Femur (tissue), 1 donor: ENCODE data around the gene NBEA.

Source experiments
- DNase-seq: peaks from one replicate; pipeline ENCODE4 v3.0.0-alpha.2; 2017

Gene NBEA

GRCh38 chr13:35478271-35479037 lies 536.4 kb downstream of the NBEA start:
- no peak for DNase-seq

- no peak for DNase-seq
Measured at GRCh38 chr13:35479038-35479492, 537.0 kb downstream of the NBEA start.

DNA sequence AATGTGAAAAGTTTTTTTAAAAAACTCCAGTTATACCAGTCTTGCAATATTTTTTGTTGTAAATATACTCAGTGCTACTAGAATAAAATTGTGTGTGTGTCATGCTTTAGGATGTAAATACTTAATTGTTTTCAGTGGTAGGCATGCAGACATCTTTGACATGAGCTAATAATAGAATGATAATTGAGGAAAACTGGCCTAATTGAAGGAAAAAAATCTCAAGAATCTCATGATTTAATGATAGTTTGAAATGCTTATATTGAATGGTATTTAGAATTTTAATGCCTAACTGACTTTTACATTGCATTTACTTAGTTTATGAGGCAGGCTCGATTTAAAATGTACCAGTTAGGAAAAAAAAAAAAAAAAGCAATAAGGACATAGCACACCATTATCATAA lies 537.6 kb downstream of the NBEA start:
- no peak for DNase-seq

- no peak for DNase-seq
Measured at GRCh38 chr13:35480346-35480745, 538.3 kb downstream of the NBEA start.

GRCh38 chr13:35481777-35482176 lies 539.7 kb downstream of the NBEA start:
- DNase-seq: no peak

GRCh38 chr13:35482527-35482926 lies 540.5 kb downstream of the NBEA start:
- no peak for DNase-seq

- DNase-seq: no peak
Measured at GRCh38 chr13:35483761-35484160, 541.7 kb downstream of the NBEA start.

DNA sequence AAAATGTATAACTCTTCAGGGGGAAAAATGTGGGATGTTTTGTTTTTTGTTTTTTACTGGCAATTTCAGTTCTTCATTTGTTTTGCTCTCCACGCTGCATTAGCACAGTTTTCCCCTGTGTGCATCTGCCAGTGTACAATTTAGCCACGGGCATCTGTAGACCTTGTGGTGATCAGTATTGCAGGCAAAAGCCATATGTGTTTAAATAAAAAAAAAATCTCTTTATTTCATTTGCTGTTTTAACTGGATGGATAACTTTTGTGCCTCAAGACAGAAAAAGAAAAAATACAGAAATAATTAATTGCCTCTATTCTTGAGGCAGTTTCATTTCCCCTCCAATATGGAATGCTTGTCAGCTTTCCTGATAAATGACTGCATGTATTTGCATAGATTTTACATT lies 542.3 kb downstream of the NBEA start:
- no peak for DNase-seq

- DNase-seq: no peak
Measured at GRCh38 chr13:35485424-35485823, 543.4 kb downstream of the NBEA start.

- DNase-seq: no peak
Measured at GRCh38 chr13:35489050-35489449, 547.0 kb downstream of the NBEA start.

GRCh38 chr13:35496006-35496405 lies 553.9 kb downstream of the NBEA start:
- DNase-seq: no peak

DNA sequence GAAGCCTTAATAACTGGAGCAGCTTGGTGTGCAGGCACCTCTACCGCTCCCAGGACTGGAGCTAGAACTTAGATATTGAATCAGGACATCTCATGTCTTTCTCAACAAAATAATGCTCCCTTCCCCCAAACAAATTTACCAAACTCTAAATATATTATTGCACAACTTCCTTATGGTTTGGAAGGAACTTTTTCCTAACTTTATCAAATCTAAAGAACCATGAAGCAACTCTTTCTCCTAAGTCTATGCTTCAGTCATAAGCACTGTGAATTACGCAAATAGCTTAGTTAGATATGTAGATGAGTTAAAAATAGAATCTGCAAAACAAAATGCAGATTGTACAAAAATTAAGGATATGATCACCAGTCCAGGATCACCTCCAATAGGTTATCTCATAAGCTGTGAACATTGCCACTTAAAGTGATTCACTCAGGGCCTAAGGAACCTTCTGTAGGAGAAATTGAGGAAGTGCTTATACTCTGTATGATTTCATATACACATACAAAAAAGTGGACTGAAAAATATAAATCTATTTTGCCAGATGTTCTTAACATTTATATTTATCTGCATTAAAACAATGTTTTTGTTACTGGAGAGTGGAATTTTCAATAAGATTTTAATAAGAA lies 554.8 kb downstream of the NBEA start:
- no peak for DNase-seq

GRCh38 chr13:35498231-35498630 lies 556.2 kb downstream of the NBEA start:
- no peak for DNase-seq

GRCh38 chr13:35499196-35499662 lies 557.2 kb downstream of the NBEA start:
- DNase-seq: no peak

GRCh38 chr13:35499676-35500075 lies 557.6 kb downstream of the NBEA start:
- no peak for DNase-seq

DNA sequence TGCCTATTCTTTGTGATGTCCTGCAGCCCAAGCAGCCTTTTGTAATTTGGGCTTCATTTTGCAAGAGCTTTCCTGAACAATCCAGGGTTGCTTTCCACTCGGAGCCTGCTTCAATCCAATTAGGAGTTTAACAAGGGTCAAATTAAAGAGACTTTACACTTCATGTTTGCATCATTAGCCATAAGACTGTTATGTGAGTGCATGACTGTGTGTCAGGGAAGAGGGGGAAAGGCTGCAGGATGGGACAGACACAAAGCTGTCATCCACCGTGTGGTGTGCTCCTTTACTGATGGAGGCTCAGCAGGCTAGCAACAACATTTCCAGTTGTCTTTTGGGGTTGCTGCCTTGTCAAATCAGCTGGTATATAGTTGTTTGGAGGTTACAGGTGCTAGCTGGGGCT lies 558.1 kb downstream of the NBEA start:
- DNase-seq: no peak

DNA sequence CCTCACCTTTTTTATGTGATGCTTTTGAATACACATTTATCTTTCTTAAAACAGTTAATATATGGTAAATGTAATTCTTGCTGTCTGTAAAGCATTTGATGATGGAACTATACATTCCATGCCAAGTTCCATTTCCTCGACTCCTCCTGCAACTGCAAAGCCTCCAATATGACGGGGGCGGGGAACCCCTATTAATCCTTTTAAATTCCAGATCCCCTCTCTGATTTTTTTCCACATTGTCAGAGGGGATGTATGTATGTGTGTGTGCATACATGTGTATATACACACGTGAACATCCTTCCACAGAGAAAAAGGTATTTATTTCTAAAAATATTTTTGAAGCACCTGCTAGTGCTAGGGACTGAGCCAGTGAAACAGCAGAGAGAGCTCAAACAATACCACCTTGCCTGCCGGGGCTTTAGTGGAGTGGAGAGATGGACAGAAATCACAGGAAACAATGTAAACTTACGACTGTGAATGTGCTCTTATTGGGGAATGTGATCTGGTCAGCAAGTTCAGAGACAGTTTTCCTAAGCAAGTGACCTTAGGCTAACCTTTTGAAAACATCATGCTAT lies 559.7 kb downstream of the NBEA start:
- DNase-seq: no peak

DNA sequence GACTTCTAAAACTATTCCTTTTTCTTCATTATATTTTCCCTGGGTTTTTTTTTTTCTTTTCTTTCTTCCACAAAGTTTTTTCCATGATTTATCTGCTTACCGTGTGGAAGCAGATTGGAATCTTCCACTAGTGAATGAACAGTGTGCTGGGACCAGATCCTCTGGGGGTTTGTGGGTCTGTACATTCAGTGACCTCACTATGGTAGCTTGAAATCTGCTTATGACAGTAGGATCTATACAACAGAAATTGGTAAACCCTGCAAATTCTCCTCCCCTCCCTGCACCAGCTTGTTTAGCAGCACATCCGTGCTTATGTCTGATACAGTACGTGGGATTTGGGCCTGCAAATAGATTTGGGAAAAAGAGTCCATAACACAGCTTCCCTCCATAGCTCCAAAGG lies 560.4 kb downstream of the NBEA start:
- DNase-seq: no peak

DNA sequence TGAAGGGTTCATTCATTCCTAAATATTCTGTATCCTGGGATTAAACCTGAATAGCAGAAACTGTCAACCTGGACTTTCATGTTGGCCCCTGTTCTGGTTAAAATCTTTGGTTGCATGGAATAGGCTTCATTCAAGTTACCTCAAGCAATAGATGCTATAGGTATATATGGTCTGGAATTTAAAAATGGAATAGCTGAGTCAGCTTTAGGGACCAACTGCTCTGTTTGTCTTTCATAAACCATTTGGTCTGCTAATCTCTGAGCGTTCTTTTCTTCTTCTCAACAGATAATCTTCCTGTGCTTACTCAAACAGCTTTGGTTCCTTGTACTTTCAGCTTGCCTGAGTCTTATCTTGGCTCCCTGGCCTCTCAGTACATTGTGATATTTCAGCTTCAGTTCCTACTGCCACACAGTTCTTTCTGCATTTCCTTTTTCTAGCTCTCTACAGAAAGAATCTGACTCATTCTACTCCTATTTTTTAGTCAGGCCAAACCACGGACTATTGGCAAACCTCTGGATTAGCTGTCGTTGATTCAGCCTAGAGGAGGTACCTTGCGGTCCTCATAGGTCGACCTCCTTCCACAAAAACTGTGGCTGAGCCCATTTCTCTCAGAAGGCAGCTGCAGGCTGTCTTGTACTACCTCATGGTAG lies 570.3 kb downstream of the NBEA start:
- no peak for DNase-seq

DNA sequence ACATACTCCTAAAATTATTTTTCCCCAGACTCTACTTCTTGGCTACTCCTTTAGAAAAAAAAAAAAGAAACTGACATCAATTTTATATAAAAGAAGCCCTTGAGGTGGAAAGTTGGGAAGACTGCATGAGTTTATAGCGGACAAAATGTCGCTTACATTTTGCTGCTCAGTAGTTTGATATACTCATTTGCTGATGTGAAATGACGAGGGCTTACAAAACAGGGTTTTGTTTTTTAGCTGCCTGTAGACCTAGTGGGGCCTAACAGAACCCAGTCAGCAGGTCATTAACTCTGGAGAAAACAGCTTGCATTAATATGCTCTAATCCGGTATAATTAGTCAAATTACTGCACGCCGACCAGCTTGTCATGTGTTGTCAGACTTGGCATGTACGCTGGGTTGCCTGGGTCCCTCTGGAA lies 572.0 kb downstream of the NBEA start:
- no peak for DNase-seq

GRCh38 chr13:35514801-35515502 lies 572.9 kb downstream of the NBEA start:
- no peak for DNase-seq

DNA sequence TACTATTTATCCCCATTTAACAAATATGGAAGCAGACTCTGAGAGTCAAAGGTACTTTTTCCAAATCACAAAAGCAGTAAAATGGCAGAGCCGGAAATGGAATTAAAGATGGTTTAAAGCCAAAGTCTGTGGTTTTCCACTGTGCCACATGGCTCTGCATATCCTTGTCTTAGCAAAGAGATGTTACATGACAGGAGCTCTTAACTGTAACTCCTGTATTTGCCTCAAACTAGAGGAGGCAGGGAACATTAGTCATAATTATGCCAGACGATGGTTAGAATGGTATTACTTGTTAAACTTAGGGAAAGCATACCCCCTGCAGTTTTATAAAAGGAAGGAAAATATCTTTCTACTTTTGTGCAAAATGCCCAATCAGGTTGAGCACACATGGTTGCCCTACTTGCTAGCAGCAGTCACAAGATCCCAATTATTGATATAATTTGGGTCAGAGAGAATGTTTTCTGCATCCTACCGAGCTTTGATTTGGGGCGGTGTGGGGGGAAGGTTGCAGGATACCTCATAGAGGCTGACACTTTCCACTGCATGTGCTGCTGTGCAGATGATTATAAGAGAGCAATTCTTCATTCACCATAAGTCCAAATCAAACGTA lies 576.4 kb downstream of the NBEA start:
- no peak for DNase-seq

DNA sequence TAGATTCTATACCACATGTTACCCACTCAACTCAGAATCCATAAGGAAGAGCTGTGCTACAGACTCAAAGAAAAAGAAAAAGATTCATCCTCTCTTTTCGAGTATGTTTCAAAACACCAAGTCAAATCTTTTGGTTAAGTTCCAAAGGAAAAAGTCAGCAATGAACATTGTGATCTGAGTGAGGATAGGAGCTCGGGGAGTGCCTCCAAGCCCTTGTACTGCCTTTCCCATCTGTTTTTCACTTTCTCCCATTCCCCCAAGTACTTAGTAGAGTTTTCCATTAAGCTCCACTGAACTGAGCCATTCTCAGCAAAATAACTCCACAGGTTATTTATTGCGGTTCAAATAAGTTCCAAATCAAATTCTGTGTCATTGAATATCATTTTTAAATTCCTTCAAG lies 582.1 kb downstream of the NBEA start:
- DNase-seq: no peak
